ENCODE measurements around the gene PAPPA. TPM values are rescaled to one million over a fixed set of nuclear protein-coding genes. Genes with fewer than 3 reads are reported as not detected.

PAPPA gene
- total RNA-seq, 1 experiment from 2014 or later, result 3.9 TPM

DNA sequence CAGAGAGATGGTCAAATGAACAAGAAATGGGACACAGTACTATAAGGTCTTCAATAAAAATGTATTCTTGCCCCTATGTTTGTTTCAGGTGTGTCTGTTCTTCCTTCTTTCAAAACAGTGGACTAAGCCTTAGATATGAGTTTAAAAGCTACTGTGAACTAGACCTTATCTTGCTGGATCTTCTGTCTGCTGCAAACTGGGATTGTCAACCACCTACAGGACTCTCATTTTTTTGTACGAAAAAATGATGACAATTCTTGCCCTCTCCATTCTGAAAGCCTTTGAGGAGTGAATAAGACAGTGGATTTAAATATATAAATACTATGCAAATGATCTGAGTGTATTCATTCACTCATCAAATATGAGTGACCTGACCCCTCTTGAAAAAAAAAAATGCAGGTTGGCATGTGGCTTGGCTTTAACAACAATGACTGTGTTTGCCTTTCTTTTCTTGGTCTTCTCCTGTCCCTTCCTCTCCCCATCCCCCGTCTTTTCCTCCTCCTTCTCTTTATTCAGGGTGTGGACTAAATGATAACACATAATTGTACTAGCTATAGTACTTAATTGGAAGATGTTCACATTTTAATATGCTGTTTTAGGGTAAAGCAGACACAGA, 298.0 kb downstream of the PAPPA start:
- Histone ChIP-seq H4K20me1 (ENCODE audit: insufficient read depth) (no peaks in the 10 kb centered on the region), H3K79me2 (ENCODE audit: low read depth) (no peaks in the 10 kb centered on the region), H3K4me2 (no peak overlapping the region), H3K4me1 (replicated peaks; ENCODE audit: insufficient read depth) (no peaks in the 10 kb centered on the region), H3K4me3 (no peak overlapping the region), H3K36me3 (ENCODE audit: low read depth) (no peaks in the 10 kb centered on the region), H2AFZ (no peak overlapping the region), H3K9me2 (ENCODE audit: insufficient read depth) (no peaks in the 10 kb centered on the region), H3K9me3 (ENCODE audit: insufficient read depth, low read depth) (no peaks in the 10 kb centered on the region), H3K27me3 (ENCODE audit: insufficient read depth, low read depth) (no peaks in the 10 kb centered on the region), H3K27ac (no peak overlapping the region), H3F3A (ENCODE audit: insufficient read depth, low read depth) (no peaks in the 10 kb centered on the region)
- intact Hi-C loops (cut with micrococcal nuclease; ENCODE audit: unreplicated experiment), result no loop called here
- no TSS peak for BruUV-seq (replicated peaks)
- POLR2A ChIA-PET (ENCODE audit: unreplicated experiment), result no interaction called here
- CTCF ChIA-PET, result no interaction called here
- no peak for TF ChIP-seq EZH2 (IDR thresholded peaks at IDR 0.05; ENCODE audit: low read depth)
- TF ChIP-seq, protein P1, sequence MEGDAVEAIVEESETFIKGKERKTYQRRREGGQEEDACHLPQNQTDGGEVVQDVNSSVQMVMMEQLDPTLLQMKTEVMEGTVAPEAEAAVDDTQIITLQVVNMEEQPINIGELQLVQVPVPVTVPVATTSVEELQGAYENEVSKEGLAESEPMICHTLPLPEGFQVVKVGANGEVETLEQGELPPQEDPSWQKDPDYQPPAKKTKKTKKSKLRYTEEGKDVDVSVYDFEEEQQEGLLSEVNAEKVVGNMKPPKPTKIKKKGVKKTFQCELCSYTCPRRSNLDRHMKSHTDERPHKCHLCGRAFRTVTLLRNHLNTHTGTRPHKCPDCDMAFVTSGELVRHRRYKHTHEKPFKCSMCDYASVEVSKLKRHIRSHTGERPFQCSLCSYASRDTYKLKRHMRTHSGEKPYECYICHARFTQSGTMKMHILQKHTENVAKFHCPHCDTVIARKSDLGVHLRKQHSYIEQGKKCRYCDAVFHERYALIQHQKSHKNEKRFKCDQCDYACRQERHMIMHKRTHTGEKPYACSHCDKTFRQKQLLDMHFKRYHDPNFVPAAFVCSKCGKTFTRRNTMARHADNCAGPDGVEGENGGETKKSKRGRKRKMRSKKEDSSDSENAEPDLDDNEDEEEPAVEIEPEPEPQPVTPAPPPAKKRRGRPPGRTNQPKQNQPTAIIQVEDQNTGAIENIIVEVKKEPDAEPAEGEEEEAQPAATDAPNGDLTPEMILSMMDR (conservative IDR thresholded peaks at IDR 0.05), result no peak
- DNase-seq, result no peak

Data from PC-9 (cell line).